OCI-LY1 (cell line): ENCODE results near the gene CPN2.

ENCODE experiments used
- H2AFZ ChIP-seq: fragments of 200-600 bp; sonication (generic), shearing (Covaris generic); 2 replicates; pipeline ENCODE4 v1.6.0; 2014; ENCODE audit warnings: antibody characterized with exemption, mild to moderate bottlenecking, low read length
- H3F3A ChIP-seq: fragments of 200-600 bp; sonication (generic), shearing (Covaris generic); 2 replicates; pipeline ENCODE4 v1.6.0; 2014; ENCODE audit warnings: mild to moderate bottlenecking, antibody characterized with exemption, low read length, moderate library complexity; ENCODE audit not compliant: insufficient read depth
- H3K27ac ChIP-seq: fragments of 200-600 bp; sonication (generic); 2 replicates; pipeline ENCODE4 v1.5.1; 2014; ENCODE audit warnings: low read length, mixed run types, mild to moderate bottlenecking, low read depth; ENCODE audit not compliant: poor library complexity, severe bottlenecking
- H3K27me3 ChIP-seq: fragments of 200-600 bp; sonication (generic); 2 replicates; pipeline ENCODE4 v1.6.0; 2014; ENCODE audit warnings: antibody characterized with exemption, mild to moderate bottlenecking, low read length, moderate library complexity; ENCODE audit not compliant: insufficient read depth
- H3K36me3 ChIP-seq: fragments of 200-600 bp; sonication (generic); 2 replicates; pipeline ENCODE4 v1.6.1; 2014; ENCODE audit warnings: mild to moderate bottlenecking, antibody characterized with exemption, low read length, moderate library complexity, mixed read lengths; ENCODE audit not compliant: insufficient read depth
- H3K4me1 ChIP-seq: fragments of 200-600 bp; sonication (generic); 2 replicates; pipeline ENCODE4 v1.5.1; 2014; ENCODE audit warnings: mild to moderate bottlenecking, low read length, moderate library complexity; ENCODE audit not compliant: insufficient read depth, severe bottlenecking
- H3K4me2 ChIP-seq: fragments of 200-600 bp; sonication (generic), shearing (Covaris generic); 2 replicates; pipeline ENCODE4 v1.6.1; 2014; ENCODE audit warnings: low read length
- H3K4me3 ChIP-seq: fragments of 200-600 bp; sonication (generic); 2 replicates; pipeline ENCODE4 v1.5.1; 2014; ENCODE audit warnings: low read length, low read depth, mild to moderate bottlenecking, mixed read lengths; ENCODE audit not compliant: poor library complexity, severe bottlenecking
- H3K79me2 ChIP-seq: fragments of 200-600 bp; shearing (Covaris generic); 2 replicates; pipeline ENCODE4 v1.6.1; 2016; ENCODE audit warnings: mixed run types, low read length, mixed read lengths; ENCODE audit not compliant: insufficient read depth
- H3K9ac ChIP-seq: fragments of 200-600 bp; sonication (generic), shearing (Covaris generic); 2 replicates; pipeline ENCODE4 v1.6.1; 2014; ENCODE audit warnings: mild to moderate bottlenecking, low read length, mixed read lengths
- H3K9me2 ChIP-seq: fragments of 200-600 bp; sonication (generic), shearing (Covaris generic); 2 replicates; pipeline ENCODE4 v1.6.1; 2014; ENCODE audit warnings: low read depth, mild to moderate bottlenecking, low read length, mixed read lengths
- H3K9me3 ChIP-seq: fragments of 200-600 bp; shearing (Covaris generic); 2 replicates; pipeline ENCODE4 v1.6.1; 2014; ENCODE audit warnings: low read length, mixed read lengths
- H4K20me1 ChIP-seq: fragments of 200-600 bp; sonication (generic), shearing (Covaris generic); 2 replicates; pipeline ENCODE4 v1.6.0; 2016; ENCODE audit warnings: mild to moderate bottlenecking, low read length; ENCODE audit not compliant: insufficient read depth
- EZH2 ChIP-seq: fragments of 200-600 bp; sonication (generic), shearing (Covaris generic); IDR thresholded peaks from 2 replicates; pipeline ENCODE4 v1.8.0; 2017; ENCODE audit warnings: borderline replicate concordance, mixed run types, mild to moderate bottlenecking, antibody characterized with exemption, low read length, moderate library complexity, mixed read lengths
- TF ChIP-seq, protein P1 (sequence below): fragments of 200-600 bp; sonication (generic), shearing (Covaris generic); IDR thresholded peaks from 2 replicates; pipeline ENCODE4 v1.5.1; 2017; ENCODE audit warnings: mild to moderate bottlenecking, antibody characterized with exemption, low read length, moderate library complexity, mixed read lengths

CPN2 gene

GRCh38 chr3:194397757-194398312, 46.7 kb upstream of the CPN2 start:
- H3K9me2 ChIP-seq: no peaks in the 10 kb centered on the region
- no peak overlapping the region for H3K27ac ChIP-seq
- H3K27me3 ChIP-seq: peaks cover 6% of the 10 kb centered on the region; the same call in 1 of the 2 replicates
- no peak overlapping the region for H3K9ac ChIP-seq
- no peaks in the 10 kb centered on the region for H3K9me3 ChIP-seq
- 0 out of 2 replicates have a peak, but pooled peaks cover under 1% of the 10 kb centered on the region for H3F3A ChIP-seq
- TF ChIP-seq, protein P1, sequence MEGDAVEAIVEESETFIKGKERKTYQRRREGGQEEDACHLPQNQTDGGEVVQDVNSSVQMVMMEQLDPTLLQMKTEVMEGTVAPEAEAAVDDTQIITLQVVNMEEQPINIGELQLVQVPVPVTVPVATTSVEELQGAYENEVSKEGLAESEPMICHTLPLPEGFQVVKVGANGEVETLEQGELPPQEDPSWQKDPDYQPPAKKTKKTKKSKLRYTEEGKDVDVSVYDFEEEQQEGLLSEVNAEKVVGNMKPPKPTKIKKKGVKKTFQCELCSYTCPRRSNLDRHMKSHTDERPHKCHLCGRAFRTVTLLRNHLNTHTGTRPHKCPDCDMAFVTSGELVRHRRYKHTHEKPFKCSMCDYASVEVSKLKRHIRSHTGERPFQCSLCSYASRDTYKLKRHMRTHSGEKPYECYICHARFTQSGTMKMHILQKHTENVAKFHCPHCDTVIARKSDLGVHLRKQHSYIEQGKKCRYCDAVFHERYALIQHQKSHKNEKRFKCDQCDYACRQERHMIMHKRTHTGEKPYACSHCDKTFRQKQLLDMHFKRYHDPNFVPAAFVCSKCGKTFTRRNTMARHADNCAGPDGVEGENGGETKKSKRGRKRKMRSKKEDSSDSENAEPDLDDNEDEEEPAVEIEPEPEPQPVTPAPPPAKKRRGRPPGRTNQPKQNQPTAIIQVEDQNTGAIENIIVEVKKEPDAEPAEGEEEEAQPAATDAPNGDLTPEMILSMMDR: no peak
- TF ChIP-seq EZH2: no peak
- H3K4me2 ChIP-seq: no peak overlapping the region
- no peak overlapping the region for H2AFZ ChIP-seq
- no peak overlapping the region for H3K4me3 ChIP-seq
- 0 out of 2 replicates have a peak, but pooled peaks cover under 1% of the 10 kb centered on the region for H3K36me3 ChIP-seq
- no peaks in the 10 kb centered on the region for H3K79me2 ChIP-seq
- no peaks in the 10 kb centered on the region for H4K20me1 ChIP-seq
- H3K4me1 ChIP-seq: peaks cover 10% of the 10 kb centered on the region

DNA sequence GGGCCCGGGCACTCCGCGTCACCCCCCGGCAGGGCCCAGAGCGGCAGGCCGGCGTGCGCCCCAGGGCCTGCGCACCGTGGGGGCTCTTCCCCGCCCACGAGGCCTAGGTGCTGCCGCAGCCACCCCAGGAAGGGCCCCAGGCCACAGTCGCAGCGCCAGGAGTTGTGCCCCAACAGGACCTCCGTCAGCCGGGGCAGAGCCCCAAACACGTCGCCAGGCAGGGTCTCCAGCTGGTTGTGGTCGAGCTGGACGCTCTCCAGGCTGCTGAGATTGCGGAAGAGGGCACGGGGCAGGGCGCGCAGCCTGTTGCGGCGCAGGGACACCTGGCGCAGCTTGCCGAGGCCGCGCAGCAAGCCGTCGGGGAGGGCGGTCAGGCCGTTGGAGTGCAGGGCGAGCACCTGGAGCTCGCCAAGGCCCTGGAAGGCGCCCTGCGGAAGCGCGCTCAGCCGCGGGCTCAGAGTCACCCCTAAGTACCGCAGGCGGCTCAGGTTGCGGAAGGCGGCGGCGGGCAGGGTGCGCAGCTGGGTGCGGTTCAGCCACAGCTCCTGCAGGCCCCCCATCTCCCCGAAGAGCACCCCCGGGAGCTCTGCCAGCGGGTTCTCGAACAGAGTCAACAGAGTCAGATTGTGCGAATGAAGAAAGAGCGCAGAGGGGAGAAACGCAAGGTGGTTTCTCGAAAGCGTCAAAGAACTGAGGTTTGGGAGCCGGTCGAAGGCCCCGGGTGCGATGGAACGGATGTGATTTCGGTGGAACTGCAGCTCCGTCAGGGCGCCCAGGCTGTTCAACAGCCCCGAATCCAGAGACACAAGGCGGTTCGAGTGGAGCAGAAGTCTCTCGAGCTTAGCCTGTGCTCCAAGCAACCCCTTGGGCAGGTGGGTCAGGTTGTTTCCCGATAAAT, 46.0 kb upstream of the CPN2 start:
- H3K9me3 ChIP-seq: no peaks in the 10 kb centered on the region
- H3K4me2 ChIP-seq: no peak overlapping the region
- H3K27me3 ChIP-seq: peaks cover 6% of the 10 kb centered on the region; the same call in 1 of the 2 replicates
- no peaks in the 10 kb centered on the region for H3K9me2 ChIP-seq
- no peaks in the 10 kb centered on the region for H3F3A ChIP-seq
- peaks cover 10% of the 10 kb centered on the region for H3K4me1 ChIP-seq
- H3K36me3 ChIP-seq: no peaks in the 10 kb centered on the region
- no peak overlapping the region for H2AFZ ChIP-seq
- no peak overlapping the region for H3K27ac ChIP-seq
- no peak for TF ChIP-seq EZH2
- H3K79me2 ChIP-seq: no peaks in the 10 kb centered on the region
- H3K9ac ChIP-seq: no peak overlapping the region
- H3K4me3 ChIP-seq: no peak overlapping the region
- H4K20me1 ChIP-seq: no peaks in the 10 kb centered on the region

- H3K4me3 ChIP-seq: no peak overlapping the region
- no peaks in the 10 kb centered on the region for H4K20me1 ChIP-seq
- no peak overlapping the region for H2AFZ ChIP-seq
- no peak overlapping the region for H3K27ac ChIP-seq
- H3F3A ChIP-seq: no peaks in the 10 kb centered on the region
- H3K79me2 ChIP-seq: no peaks in the 10 kb centered on the region
- no peak overlapping the region for H3K9ac ChIP-seq
- no peaks in the 10 kb centered on the region for H3K36me3 ChIP-seq
- H3K4me2 ChIP-seq: peak overlapping the region; percentile 8; the same call in 1 of the 2 replicates
- H3K9me2 ChIP-seq: no peaks in the 10 kb centered on the region
- peaks cover 6% of the 10 kb centered on the region; the same call in 1 of the 2 replicates for H3K27me3 ChIP-seq
- H3K4me1 ChIP-seq: peaks cover 10% of the 10 kb centered on the region
- TF ChIP-seq, protein P1: no peak
- no peak for TF ChIP-seq EZH2
- no peaks in the 10 kb centered on the region for H3K9me3 ChIP-seq
Measured at GRCh38 chr3:194396539-194396858, 45.4 kb upstream of the CPN2 start.
